Amygdala (tissue), 56 donors: ENCODE measurements around the gene RPS6KB1.
"Not testable (repeated sequence)": the region's sequence is repeated elsewhere in the genome, so short reads cannot be mapped to it uniquely, and the experiment has no call there.

Experiments
- DNase-seq, 56 donors: peaks; one replicate each; lab custom pipeline; 2025; lab: John Stamatoyannopoulos, UW

The RPS6KB1 gene

GRCh38 chr17:59869941-59870218 is 23.0 kb upstream of the RPS6KB1 start:
- no peak for DNase-seq

- no peak for DNase-seq
These were observed 22.4 kb upstream of the RPS6KB1 start for GRCh38 chr17:59870482-59870881.

- DNase-seq = no peak
These were observed 20.6 kb upstream of the RPS6KB1 start for GRCh38 chr17:59872351-59872750.

- not testable (repeated sequence) for DNase-seq
These were observed 19.5 kb upstream of the RPS6KB1 start for GRCh38 chr17:59873414-59873813.

- no peak for DNase-seq
These were observed 18.5 kb upstream of the RPS6KB1 start for GRCh38 chr17:59874376-59874775.

- DNase-seq = no peak
These were observed 16.8 kb upstream of the RPS6KB1 start for GRCh38 chr17:59876107-59876506.

- DNase-seq = no peak
These were observed 15.0 kb upstream of the RPS6KB1 start for GRCh38 chr17:59877965-59878364.

- no peak for DNase-seq
These were observed 14.3 kb upstream of the RPS6KB1 start for GRCh38 chr17:59878624-59879023.

GRCh38 chr17:59884861-59885260 is 8.1 kb upstream of the RPS6KB1 start:
- DNase-seq = no peak

- DNase-seq = no peak
These were observed 4.7 kb upstream of the RPS6KB1 start for GRCh38 chr17:59888145-59888750.

- DNase-seq = no peak
These were observed 2.2 kb upstream of the RPS6KB1 start for GRCh38 chr17:59890720-59891119.

- DNase-seq = peak in 15 of 56 donors; percentile 14 to 78 (median 61)
These were observed 534 bp upstream of the RPS6KB1 start for GRCh38 chr17:59892251-59892923.

- peak in 3 of 56 donors; percentile 10 to 32 (median 18) for DNase-seq
These were observed 767 bp downstream of the RPS6KB1 start for GRCh38 chr17:59893676-59894100.

- DNase-seq = no peak
These were observed 4.2 kb downstream of the RPS6KB1 start for GRCh38 chr17:59897090-59897489.

GRCh38 chr17:59899099-59899498 is 6.2 kb downstream of the RPS6KB1 start:
- no peak for DNase-seq

- no peak for DNase-seq
These were observed 8.7 kb downstream of the RPS6KB1 start for GRCh38 chr17:59901604-59902003.

GRCh38 chr17:59903455-59903854 is 10.5 kb downstream of the RPS6KB1 start:
- no peak for DNase-seq

- DNase-seq = no peak
These were observed 14.5 kb downstream of the RPS6KB1 start for GRCh38 chr17:59907467-59907866.

- peak in 2 of 56 donors; percentile 21 to 42 for DNase-seq
These were observed 21.4 kb downstream of the RPS6KB1 start for GRCh38 chr17:59914274-59914854.

GRCh38 chr17:59916446-59916845 is 23.5 kb downstream of the RPS6KB1 start:
- DNase-seq = no peak

- DNase-seq = not testable (repeated sequence)
These were observed 27.7 kb downstream of the RPS6KB1 start for GRCh38 chr17:59920637-59921036.

GRCh38 chr17:59930121-59930520 is 37.2 kb downstream of the RPS6KB1 start:
- not testable (repeated sequence) for DNase-seq
